HEK293 (cell line): Measurements from ENCODE around the gene MCRIP2.

Source experiments
- CTCF ChIA-PET: fragments of 350-600 bp; formaldehyde crosslinking; extraction: SDS; loops from one replicate; lab custom pipeline; 2021; ENCODE audit warnings: antibody characterized with exemption; lab: Yijun Ruan, JAX
- POLR2A ChIA-PET: fragments of 300-600 bp; formaldehyde crosslinking; extraction: SDS; loops from one replicate; lab custom pipeline; 2020; ENCODE audit warnings: antibody characterized with exemption, inconsistent platforms; lab: Yijun Ruan, JAX
- H3K27ac ChIP-seq: fragments of 200-500 bp; sonication (Bioruptor generic); 2 replicates; pipeline ENCODE4 v1.5.1; 2014; ENCODE audit warnings: low read depth, low read length, control low read depth, inconsistent platforms; ENCODE audit errors: extremely low read depth
- H3K36me3 ChIP-seq, 2 experiments: fragments of 200-500 bp in 1 of 2; sonication (Bioruptor generic) in 1 of 2; 1 replicate in 1 of 2; 2 replicates in 1 of 2; pipeline ENCODE4 v1.5.1; 2014 to 2017; ENCODE audit warnings: inconsistent platforms in 2 of 2, low read length in 2 of 2; ENCODE audit not compliant: control insufficient read depth in 2 of 2, insufficient read depth in 1 of 2
- H3K4me1 ChIP-seq: fragments of 200-500 bp; sonication (Bioruptor generic); 2 replicates; pipeline ENCODE4 v1.5.1; 2014; ENCODE audit warnings: mild to moderate bottlenecking, low read length, inconsistent platforms; ENCODE audit not compliant: control insufficient read depth, insufficient read depth
- H3K4me3 ChIP-seq: 2 replicates; pipeline ENCODE4 v1.5.1; 2011; ENCODE audit warnings: low read depth, mild to moderate bottlenecking, control low read depth, low read length, moderate library complexity
- H3K9me3 ChIP-seq: fragments of 200-500 bp; sonication (Bioruptor generic); 2 replicates; pipeline ENCODE4 v1.5.1; 2014; ENCODE audit warnings: low read depth, low read length, inconsistent platforms; ENCODE audit not compliant: control insufficient read depth, insufficient read depth
- EGR2 ChIP-seq: fragments of 450-650 bp; formaldehyde crosslinking; IDR thresholded peaks from 2 replicates; pipeline ENCODE4 v1.5.1; 2016; ENCODE audit warnings: low read depth, missing biosample characterization, missing genetic modification characterization
- INSM2 ChIP-seq: fragments of 450-650 bp; formaldehyde crosslinking; IDR thresholded peaks from 2 replicates; pipeline ENCODE4 v1.5.1; 2016; ENCODE audit warnings: missing biosample characterization, missing genetic modification characterization
- ZBTB17 ChIP-seq: fragments of 450-650 bp; formaldehyde crosslinking; IDR thresholded peaks from 2 replicates; pipeline ENCODE4 v1.5.1; 2016; ENCODE audit warnings: missing biosample characterization, missing genetic modification characterization
- ZFHX2 ChIP-seq: fragments of 450-650 bp; formaldehyde crosslinking; conservative IDR thresholded peaks from 2 replicates; pipeline ENCODE4 v1.5.1; 2016; ENCODE audit warnings: missing biosample characterization, missing genetic modification characterization
- ZNF174 ChIP-seq: fragments of 450-650 bp; formaldehyde crosslinking; IDR thresholded peaks from 2 replicates; pipeline ENCODE4 v1.5.0; 2017; ENCODE audit warnings: missing biosample characterization, mild to moderate bottlenecking, missing genetic modification characterization
- ZNF335 ChIP-seq: fragments of 450-650 bp; formaldehyde crosslinking; conservative IDR thresholded peaks from 2 replicates; pipeline ENCODE4 v1.5.1; 2016; ENCODE audit warnings: missing biosample characterization, missing genetic modification characterization
- ZNF341 ChIP-seq: fragments of 450-650 bp; formaldehyde crosslinking; IDR thresholded peaks from 2 replicates; pipeline ENCODE4; 2016; ENCODE audit warnings: low read depth, missing biosample characterization, missing genetic modification characterization
- ZNF555 ChIP-seq: fragments of 450-650 bp; formaldehyde crosslinking; conservative IDR thresholded peaks from 2 replicates; pipeline ENCODE4 v1.5.1; 2017; ENCODE audit warnings: missing biosample characterization, mild to moderate bottlenecking, missing genetic modification characterization, inconsistent platforms
- ZNF624 ChIP-seq: fragments of 450-650 bp; formaldehyde crosslinking; IDR thresholded peaks from 2 replicates; pipeline ENCODE4 v1.5.1; 2017; ENCODE audit warnings: missing biosample characterization, missing genetic modification characterization
- ZNF654 ChIP-seq: fragments of 450-650 bp; formaldehyde crosslinking; IDR thresholded peaks from 2 replicates; pipeline ENCODE4 v1.5.1; 2016; ENCODE audit warnings: low read depth, missing biosample characterization, missing genetic modification characterization
- ZNF677 ChIP-seq: fragments of 450-650 bp; IDR thresholded peaks from 2 replicates; pipeline ENCODE4 v1.5.0; 2018; ENCODE audit warnings: missing biosample characterization, mild to moderate bottlenecking, missing genetic modification characterization, moderate library complexity
- ZNF785 ChIP-seq: fragments of 450-650 bp; formaldehyde crosslinking; IDR thresholded peaks from 2 replicates; pipeline ENCODE4 v1.5.1; 2016; ENCODE audit warnings: missing biosample characterization, missing genetic modification characterization
- ZSCAN16 ChIP-seq: fragments of 450-650 bp; formaldehyde crosslinking; IDR thresholded peaks from 2 replicates; pipeline ENCODE4 v1.5.1; 2016; ENCODE audit warnings: missing biosample characterization, missing genetic modification characterization
- TF ChIP-seq, protein P1 (sequence below): fragments of 450-650 bp; formaldehyde crosslinking; IDR thresholded peaks from 2 replicates; pipeline ENCODE4 v1.5.1; 2016; ENCODE audit warnings: missing biosample characterization, missing genetic modification characterization

Gene MCRIP2

GRCh38 chr16:610513-611381 lies 30.9 kb upstream of the MCRIP2 start:
- Histone ChIP-seq H3K4me3 (no peak overlapping the region), H3K27ac (no peak overlapping the region), H3K4me1 (no peaks in the 10 kb centered on the region), H3K9me3 (no peaks in the 10 kb centered on the region), H3K36me3 (peaks cover 0 to 3% of the 10 kb centered on the region in 2 experiments; a peak in 1 of 3 replicates)
- POLR2A ChIA-PET, result no interaction called here
- no peak for TF ChIP-seq ZBTB17 (tag by site-specific recombination)
- no peak for TF ChIP-seq ZNF555 (tag by site-specific recombination)
- peak; percentile 36; the same call in 1 of the 2 replicates for TF ChIP-seq ZNF654 (tag by site-specific recombination)
- TF ChIP-seq ZNF174 (tag by site-specific recombination), result no peak
- TF ChIP-seq ZNF341 (tag by site-specific recombination), result peak; percentile 16; the same call in 1 of the 2 replicates
- CTCF ChIA-PET, result interaction anchor here (0.7 to 2.0 kb wide), 3 partner anchors 10 to 515 kb away, joined by 4 to 8 read pairs (median 4); no protein-coding TSS in a partner anchor

DNA sequence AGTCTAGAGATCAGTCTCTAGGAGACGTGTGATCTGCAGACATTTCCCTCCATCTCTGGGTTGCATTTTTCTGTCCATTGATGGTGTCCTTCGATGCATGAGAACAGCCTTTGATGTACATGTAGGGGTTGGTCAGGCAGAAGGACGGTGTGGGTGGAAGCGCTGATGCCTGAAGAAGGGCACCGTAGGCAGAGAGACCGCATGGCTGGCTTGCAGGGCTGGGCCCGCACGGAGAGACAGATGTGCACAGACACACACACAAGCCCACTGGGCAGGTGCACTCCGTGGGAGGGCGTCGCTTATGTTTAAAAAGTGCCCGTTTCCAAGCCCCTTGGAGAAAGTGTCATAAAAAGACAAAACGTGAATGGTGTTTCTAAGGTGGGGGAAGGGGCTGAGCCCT lies 26.5 kb upstream of the MCRIP2 start:
- peaks cover 0 to 3% of the 10 kb centered on the region in 2 experiments; a peak in 1 of 3 replicates for H3K36me3 ChIP-seq
- no peak overlapping the region for H3K4me3 ChIP-seq
- CTCF ChIA-PET, result no interaction called here
- no peaks in the 10 kb centered on the region for H3K9me3 ChIP-seq
- TF ChIP-seq EGR2 (tag by site-specific recombination) (peak; percentile 70; the same call in 1 of the 2 replicates), ZNF677 (tag by site-specific recombination) (no peak), INSM2 (tag by site-specific recombination) (no peak), ZNF335 (tag by site-specific recombination) (no peak), ZFHX2 (tag by site-specific recombination) (peak; percentile 51), ZNF624 (tag by site-specific recombination) (no peak), ZSCAN16 (tag by site-specific recombination) (no peak), ZNF785 (no peak)
- TF ChIP-seq, protein P1, sequence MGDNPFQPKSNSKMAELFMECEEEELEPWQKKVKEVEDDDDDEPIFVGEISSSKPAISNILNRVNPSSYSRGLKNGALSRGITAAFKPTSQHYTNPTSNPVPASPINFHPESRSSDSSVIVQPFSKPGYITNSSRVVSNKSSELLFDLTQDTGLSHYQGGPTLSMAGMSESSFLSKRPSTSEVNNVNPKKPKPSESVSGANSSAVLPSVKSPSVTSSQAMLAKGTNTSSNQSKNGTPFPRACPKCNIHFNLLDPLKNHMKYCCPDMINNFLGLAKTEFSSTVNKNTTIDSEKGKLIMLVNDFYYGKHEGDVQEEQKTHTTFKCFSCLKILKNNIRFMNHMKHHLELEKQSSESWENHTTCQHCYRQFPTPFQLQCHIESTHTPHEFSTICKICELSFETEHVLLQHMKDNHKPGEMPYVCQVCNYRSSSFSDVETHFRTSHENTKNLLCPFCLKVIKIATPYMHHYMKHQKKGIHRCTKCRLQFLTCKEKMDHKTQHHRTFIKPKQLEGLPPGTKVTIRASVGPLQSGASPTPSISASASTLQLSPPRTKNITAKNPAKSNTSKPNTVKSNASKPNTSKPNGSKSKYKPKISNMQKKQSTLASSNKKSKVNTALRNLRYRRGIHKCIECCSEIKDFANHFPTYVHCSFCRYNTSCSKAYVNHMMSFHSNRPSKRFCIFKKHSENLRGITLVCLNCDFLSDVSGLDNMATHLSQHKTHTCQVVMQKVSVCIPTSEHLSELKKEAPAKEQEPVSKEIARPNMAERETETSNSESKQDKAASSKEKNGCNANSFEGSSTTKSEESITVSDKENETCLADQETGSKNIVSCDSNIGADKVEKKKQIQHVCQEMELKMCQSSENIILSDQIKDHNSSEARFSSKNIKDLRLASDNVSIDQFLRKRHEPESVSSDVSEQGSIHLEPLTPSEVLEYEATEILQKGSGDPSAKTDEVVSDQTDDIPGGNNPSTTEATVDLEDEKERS (tag by site-specific recombination), result no peak
- TF ChIP-seq, all 188 proteins: peak for 2
- Histone ChIP-seq H3K27ac (no peak overlapping the region), H3K4me1 (no peaks in the 10 kb centered on the region)
- POLR2A ChIA-PET, result no interaction called here
